Stimulated activated CD8-positive, alpha-beta memory T cell treated with anti-CD3 and anti-CD28 coated beads, Interleukin-7, amount 100 ng/mL, for 4 hours (primary cell): ENCODE measurements around the gene STAG1.
"Not testable (repeated sequence)": the region's sequence is repeated elsewhere in the genome, so short reads cannot be mapped to it uniquely, and the experiment has no call there.

Source experiments
- DNase-seq, 2 donors: peaks; one replicate each; pipeline ENCODE4 v3.0.0-alpha.2; 2020; ENCODE audit warnings: low read depth in 2 of 2

STAG1 gene

GRCh38 chr3:136512381-136512780, 239.8 kb downstream of the STAG1 start:
- no peak for DNase-seq

- no peak for DNase-seq
Observed at GRCh38 chr3:136505676-136506075, 246.5 kb downstream of the STAG1 start.

DNA sequence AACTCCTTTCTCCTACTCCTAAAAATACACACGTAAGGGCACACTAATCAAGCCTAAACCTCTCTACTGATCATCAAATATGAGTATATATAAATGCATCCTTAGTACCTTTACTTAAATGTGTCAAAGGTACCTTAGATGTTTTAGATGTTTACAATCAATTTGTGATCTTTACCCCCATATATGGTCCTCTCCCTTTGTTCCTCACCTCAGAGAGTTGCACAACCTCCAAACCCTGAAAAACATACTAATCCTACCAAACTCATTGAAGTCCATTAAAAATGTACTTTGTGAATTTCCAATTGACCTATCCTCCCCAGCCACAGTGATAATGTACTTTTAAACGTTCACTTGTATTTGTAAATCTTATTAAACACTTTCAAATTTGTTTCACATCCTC, 249.1 kb downstream of the STAG1 start:
- DNase-seq: no peak

GRCh38 chr3:136498919-136499447, 253.2 kb downstream of the STAG1 start:
- no peak for DNase-seq

DNA sequence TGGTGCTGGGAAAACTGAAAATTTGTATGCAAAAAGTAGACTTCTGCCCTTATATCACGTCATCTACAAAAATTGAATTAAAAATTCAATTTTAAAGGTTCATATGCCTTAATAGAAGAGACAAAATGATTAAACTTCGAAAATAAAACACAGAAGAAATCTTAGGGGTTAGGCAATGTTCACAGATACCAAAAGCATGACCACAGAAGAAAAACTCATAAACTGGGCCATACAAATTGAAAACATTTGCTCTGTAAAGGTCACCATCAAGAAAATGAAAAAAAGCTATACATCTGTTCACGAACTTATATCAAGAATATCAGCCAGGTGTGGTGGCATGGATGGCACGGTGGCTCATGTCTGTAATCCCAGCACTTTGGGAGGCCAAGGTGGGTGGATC, 257.0 kb downstream of the STAG1 start:
- DNase-seq: no peak

DNA sequence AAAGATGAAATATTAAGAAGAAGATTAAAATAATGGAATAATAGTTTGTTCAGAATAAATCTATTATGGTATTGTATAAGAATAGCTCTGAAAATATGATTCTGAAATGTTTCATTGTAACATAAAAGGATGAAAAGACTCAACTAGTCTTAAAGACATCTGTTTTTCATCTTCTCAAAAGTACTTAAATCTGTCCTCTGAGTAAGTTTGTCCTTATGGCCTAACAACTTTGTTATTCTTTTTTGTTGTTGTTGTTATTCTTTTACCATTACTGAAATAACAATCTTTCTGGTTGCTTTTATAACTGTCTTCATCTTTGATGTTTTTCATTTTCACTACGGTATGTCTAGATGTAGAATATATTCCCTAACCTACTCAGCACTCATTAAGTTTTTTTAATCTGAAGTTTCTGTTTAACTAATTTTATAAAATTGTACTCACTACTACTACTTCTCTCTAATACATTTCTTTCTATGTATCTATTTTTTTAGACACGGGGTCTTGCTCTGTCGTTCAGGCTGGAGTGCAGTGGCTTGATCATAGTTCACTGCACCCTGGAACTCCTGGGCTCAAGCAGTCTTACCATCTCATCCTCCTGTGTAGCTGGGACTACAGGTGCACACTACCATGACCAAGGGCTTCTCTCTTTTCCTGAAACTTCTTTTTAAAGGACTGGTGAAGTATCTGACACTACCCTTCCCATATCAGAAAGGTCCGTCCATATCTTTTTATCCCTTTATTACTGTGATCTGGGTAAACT, 261.4 kb downstream of the STAG1 start:
- no peak for DNase-seq

GRCh38 chr3:136485777-136486176, 266.4 kb downstream of the STAG1 start:
- DNase-seq: no peak

GRCh38 chr3:136476280-136476679, 275.9 kb downstream of the STAG1 start:
- no peak for DNase-seq

GRCh38 chr3:136474876-136475275, 277.3 kb downstream of the STAG1 start:
- DNase-seq: not testable (repeated sequence)

DNA sequence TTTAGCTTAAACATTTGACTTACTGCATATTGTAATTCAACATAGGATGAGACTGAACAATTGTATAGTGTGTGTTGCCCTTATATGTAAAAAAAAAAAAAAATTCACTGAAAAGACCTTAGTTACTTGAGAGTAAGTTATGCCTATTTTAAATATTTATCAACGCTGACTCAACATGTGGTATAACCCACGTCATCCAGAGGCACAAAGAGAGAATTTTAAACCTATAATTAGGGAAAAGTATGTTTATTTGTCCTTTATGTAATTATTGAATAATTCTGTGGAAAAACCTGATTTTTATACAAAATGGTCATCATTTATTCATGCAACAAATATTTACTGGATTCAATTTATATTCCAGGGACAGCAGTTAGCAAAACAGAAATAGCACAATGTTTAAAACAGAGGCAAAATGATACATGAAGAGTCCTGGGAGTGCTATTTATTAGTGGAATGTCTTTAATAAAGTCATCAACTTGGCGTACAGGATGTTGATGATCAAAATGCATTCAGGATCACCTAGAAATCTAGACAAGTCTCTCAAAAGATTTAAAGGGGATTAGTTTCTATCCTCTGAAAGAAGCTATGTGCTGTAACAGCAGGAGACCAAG, 278.4 kb downstream of the STAG1 start:
- no peak for DNase-seq

DNA sequence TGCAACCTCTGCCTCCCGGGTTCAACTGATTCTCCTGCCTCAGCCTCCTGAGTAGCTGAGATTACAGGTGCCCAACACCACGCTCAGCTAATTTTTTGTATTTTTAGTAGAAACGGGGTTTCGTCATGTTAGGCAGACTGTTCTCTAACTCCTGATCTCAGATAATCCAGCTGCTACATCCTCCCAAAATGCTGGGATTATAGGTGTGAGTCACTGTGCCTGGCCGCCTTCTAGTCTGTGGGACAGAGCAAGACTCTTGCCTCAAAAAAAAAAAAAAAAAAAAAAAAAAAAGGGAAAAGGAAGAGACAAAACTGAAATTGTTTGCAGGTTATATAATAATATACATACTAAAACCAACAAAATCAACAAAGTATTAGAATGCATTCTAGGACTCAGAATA, 286.9 kb downstream of the STAG1 start:
- DNase-seq: no peak

DNA sequence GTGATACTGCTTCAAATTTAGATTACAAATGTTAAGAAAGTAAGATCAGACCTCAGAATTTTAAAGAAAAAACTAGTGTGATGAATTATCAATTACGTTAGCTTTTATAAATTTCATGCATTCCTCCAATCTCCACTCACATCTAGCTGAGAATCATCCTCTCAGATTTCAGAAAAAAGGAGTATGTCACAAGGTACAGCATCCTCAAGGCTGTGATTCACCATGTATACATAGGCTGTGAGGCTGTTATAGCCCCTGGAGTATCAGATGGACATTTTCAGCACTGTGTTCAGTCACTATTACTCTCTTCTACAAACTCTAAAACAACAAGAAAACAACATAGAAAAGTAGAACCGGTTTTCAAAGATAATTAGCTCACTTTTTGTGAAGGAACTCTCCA, 287.7 kb downstream of the STAG1 start:
- DNase-seq: no peak

DNA sequence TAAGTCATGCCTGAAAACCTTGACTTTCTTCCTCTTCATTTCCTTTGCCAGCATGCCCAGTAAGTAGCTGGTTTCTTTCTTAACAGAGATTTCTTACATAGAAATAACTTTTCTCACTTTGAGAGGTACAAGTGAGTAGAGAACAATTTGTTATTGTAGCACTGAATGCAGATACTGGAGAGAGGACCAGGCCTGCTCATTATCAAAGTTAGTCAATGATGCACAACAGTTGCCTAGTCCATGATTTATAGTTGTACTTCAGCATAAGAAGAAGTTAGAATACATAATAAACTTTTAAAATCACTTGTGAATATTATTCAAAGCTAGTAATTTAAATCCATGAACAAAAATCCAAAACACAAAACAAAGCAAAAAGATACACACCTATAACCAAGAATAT, 289.0 kb downstream of the STAG1 start:
- DNase-seq: no peak

DNA sequence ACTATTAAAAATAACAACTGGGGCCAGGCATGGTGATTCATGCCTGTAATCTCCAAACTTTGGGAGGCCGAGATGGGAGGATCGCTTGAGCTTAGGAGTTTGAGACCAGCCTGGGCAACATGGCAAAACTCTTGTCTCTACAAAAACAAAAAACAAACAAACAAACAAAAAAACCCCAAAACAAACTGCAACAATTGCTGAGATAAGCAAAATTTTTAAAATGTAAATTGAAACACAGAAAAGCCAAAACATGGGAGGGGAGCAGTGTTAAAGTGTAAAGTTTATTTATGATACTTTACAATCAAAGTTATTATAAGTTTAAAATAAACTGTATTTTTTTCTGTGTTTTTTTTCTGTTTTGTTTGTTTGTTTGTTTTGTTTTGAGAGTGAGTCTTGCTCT, 294.4 kb downstream of the STAG1 start:
- DNase-seq: no peak

DNA sequence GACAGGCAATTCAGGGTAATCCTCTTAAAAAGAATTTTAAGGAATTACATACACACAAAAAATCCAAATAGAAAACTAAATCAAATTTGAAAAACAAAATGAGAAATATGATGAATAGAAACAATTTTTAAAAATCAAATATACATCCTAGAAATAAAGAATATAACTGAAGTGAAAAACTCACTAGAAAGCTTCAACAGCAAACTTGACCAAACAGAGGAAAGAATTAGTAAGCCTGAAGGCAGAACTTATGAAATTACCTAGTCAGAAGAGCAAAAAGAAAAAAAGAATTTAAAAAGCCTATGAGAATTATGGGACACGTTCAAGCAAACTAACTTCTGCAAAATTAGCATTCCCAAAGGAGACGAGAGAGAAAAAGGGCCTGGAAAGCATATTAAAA, 296.0 kb downstream of the STAG1 start:
- no peak for DNase-seq

DNA sequence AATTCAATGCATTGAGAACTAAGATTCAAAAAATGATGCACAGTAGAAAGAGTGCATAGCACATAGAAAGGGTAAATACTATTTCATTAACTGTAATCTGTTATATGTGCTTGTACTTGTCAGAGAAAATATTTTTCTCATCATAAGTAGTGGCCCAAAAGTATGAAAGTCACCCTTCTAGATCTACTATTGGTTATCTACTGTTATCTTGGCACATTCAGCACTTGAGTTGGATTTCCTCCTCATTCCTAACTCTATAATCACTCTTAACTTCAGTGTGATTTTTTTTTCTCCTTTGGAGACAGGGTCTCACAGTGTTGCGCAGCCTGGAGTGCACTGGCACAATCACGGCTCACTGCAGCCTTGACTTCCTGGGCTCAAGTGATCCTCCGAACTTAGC, 307.6 kb downstream of the STAG1 start:
- no peak for DNase-seq

DNA sequence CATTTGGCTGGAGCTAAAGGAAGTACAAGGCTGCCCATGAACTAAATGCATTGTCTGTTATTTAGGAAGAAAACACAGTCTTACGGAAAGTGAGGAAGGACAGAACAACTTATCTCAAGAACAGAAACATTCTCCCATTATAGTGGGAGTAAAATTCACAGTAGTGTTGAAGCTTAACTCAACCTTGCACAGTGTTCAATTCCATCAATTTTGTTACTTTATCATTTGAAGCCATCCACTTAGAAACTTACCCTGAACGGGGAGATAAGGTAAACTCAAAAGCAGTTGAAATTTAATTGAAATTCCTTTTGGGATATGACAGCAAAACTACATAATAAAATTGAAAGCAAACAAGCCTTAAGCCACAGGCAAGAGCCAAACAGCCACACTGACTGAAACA, 315.1 kb downstream of the STAG1 start:
- no peak for DNase-seq

DNA sequence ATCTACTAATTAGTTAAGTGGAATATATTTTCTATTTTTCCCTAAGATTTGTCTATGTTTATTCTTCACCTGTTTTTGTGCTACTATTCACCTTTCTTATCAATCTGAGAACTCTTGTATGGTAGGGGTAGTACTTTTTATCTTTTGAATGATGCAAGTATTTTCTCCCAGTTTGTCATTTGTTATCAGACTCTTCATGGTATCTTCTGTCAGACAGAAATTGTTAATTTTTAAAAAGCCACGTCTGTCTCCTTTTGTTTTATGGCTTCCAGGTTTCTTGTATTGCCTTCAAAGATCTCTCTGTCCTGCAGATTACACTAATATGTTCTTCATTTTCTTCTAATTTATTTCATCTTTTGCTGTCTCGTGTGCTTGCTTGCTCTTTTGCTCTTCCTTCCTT, 317.7 kb downstream of the STAG1 start:
- no peak for DNase-seq

- no peak for DNase-seq
Observed at GRCh38 chr3:136432685-136433084, 319.5 kb downstream of the STAG1 start.

DNA sequence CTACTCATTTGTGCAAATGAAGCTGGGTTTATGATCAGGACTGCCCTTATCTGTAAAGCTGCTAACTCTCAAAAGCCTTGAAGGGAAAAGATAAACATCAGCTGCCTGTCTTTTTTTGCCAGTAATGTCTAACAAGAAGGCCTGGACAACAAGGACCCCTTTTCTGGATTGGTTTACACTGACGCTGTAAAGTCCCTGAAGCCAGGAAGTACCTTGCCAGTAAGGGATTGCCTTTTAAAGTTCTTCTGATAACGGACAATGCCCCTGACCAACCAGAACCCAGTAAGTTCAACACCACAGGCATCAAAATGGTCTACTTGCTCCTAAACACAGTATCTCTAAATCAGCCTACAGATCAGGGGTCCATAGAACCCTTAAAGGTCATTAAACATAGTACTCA, 324.0 kb downstream of the STAG1 start:
- DNase-seq: no peak

DNA sequence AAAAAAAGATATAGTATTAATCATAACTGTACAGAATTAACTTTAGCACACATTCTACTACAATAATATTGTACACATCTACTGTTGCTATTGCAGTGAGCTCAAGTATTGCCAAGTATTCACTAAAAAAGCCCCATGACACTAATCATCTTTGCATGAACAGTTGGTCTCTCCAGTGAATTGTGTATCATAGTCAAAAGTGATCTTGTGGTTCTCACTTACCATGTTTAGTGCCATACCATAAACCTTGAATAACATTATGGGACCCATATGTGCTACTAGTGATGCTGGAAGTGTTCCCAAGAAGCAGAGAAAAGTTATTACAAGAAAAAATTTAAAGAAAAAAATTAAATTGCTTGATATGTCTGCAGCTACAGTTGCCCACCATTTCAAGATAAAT, 324.9 kb downstream of the STAG1 start:
- no peak for DNase-seq

DNA sequence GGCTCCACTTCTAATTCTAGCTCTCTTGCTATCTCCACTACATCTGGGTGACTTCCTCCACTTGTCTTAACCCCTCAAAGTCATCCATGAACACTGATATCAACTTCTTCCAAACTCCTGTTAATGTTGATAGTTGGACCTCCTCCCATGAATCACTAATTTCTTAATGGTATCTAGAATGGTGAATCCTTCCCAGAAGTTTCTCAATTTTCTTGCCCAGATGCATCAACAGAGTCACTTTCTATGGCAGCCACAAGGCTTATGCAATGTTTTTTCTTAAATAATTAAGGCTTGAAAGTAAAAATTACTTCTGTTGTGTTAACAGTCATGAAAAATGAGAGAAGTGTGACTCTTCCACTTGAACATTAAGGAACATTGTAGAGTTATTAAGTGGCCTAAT, 337.7 kb downstream of the STAG1 start:
- no peak for DNase-seq

- DNase-seq: no peak
Observed at GRCh38 chr3:136412307-136412706, 339.9 kb downstream of the STAG1 start.

DNA sequence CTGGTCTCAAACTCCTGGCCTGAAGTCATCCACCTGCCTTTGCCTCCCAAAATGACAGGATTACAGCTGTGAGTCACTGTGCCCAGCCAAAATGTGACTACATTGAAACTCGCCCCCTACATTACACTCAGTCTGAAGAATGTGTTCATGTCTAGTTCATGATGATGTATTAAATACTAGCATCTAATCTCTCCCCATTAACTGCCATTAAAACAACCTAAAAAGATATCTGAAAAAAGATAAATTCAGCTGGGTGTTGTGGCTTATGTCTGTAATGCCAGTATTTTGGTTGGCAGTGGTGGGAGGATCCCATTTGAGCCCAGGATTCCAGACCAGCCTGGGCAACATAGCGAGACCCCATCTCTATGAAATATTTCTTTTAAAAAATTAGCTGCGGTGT, 342.6 kb downstream of the STAG1 start:
- DNase-seq: no peak
